Stimulated activated naive CD8-positive, alpha-beta T cell treated with anti-CD3 and anti-CD28 coated beads, Interleukin-15, Interleukin-2, amounts not matched to agents 100 ng/mL and 50 ng/mL, for 24 hours (primary cell): ENCODE data around the gene CDC25B.
"Not testable (repeated sequence)": the region's sequence is repeated elsewhere in the genome, so short reads cannot be mapped to it uniquely, and the experiment has no call there.

Experiments used
- H3K27ac Mint-ChIP-seq: one replicate; pipeline ENCODE4 v1.8.0; 2021; ENCODE audit warnings: mild to moderate bottlenecking, mixed read lengths
- H3K27me3 Mint-ChIP-seq: one replicate; pipeline ENCODE4 v1.8.0; 2021; ENCODE audit warnings: mixed read lengths
- H3K36me3 Mint-ChIP-seq: one replicate; pipeline ENCODE4 v1.8.0; 2021; ENCODE audit warnings: low read depth, mixed read lengths
- H3K4me1 Mint-ChIP-seq: one replicate; pipeline ENCODE4 v1.8.0; 2021; ENCODE audit warnings: low read depth, mixed read lengths
- H3K4me3 Mint-ChIP-seq: one replicate; pipeline ENCODE4 v1.8.0; 2021; ENCODE audit warnings: mild to moderate bottlenecking, mixed read lengths
- H3K9me3 Mint-ChIP-seq: one replicate; pipeline ENCODE4 v1.8.0; 2021; ENCODE audit warnings: mixed read lengths

CDC25B gene

DNA sequence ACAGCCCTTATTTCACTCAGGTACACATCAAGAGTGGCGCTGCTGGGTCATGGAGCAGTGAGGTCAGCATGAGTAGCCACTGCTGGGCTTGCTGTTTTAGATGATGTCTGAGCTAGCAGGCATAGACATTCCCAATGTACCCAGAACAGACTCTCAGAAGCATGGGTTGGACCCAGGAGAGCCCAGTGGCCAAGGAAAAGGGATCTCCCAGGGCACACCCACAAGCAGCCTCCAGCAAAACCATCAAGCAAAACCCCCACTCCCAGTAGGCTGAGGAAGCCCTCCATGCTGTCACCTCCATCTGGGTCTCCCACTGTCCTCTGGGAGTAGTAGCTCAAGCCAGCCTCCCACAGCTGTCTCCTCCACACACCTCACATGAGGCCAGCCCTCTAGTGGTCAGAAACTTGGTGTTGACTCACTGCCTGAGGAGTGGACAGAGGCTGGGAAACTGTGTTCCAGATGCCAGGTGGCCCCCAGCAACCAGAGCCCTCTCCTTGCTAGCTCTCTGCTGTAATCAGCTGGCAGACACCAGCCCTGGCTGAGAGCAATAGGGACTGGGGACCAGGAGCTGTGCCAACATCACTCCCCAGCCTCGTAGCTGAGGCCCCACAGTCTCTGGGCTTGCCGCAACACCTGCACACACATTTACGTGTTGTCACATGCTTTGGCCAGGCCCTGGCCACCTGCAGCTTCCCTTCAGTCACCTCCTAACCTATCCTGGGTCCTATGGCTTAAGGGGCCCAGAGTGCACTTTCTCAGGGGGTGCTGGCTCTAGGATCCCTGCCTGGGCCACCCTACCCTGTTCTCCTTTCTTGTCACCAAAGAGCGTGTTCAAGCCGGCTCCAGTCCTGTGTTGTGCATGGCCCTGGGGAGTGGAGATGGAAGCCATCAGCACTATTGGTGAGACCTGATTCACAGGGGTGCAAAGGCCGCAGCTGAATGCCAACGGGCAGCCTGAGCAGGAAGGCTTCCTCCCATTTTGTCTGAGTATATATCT is 22.3 kb downstream of the CDC25B start:
- Mint-ChIP-seq H3K4me3 (peak overlapping the region; percentile 35), H3K27ac (no peak overlapping the region), H3K36me3 (no peaks in the 10 kb centered on the region), H3K27me3 (no peaks in the 10 kb centered on the region), H3K4me1 (peaks cover 63% of the 10 kb centered on the region), H3K9me3 (no peaks in the 10 kb centered on the region)

- Mint-ChIP-seq H3K9me3 (no peaks in the 10 kb centered on the region), H3K27ac (peak overlapping the region; percentile 87), H3K4me3 (peak overlapping the region; percentile 96), H3K36me3 (no peaks in the 10 kb centered on the region), H3K27me3 (no peaks in the 10 kb centered on the region), H3K4me1 (peaks cover 56% of the 10 kb centered on the region)
These were observed 23.4 kb downstream of the CDC25B start for GRCh38 chr20:3819411-3820047.

DNA sequence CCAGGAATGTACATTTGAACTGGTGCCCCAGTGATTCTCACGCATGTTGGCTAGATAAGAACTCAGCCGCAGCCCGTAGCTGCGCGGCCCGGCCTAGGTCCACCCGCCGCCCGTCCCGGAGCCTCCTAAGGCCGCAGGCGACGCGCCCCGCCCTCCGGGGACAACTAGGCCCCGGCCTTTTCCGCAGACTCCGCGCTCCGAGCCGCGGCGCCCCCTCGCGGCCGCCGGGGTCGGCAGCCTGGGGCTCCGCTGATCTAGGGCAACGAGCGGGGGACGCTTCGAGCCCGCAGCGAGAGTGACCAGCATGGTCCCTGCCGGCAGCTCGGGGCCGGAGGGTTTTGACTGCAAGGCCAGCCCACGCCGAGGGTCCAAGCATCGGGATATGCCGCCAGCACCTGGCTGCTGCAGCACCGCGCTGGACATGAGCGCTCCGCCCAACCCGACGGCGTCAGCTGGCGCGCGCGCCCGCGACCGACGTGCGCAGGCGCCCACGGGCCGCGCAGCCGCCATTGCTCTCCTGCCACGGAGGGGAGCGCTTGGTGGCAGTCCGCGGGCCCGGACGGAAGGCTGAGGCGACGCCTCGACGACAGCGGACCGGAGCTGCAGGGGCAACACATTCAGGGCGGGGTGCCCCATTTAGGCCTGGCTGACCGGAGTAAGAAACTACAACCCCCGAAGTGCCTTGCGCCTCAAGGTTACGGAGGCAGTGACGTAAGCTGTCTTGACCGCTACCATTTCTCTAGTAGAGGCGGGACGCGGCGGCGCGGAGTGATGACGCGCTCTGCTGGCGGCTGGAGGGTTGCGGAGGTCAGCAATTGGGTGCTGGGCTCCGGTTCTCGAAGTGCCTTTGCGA is 24.2 kb downstream of the CDC25B start, which contains the start of gene AP5S1:
AP5S1 (plus strand) TSS at position 500 of the 853 bp plus-strand sequence. CDS start 1,571 bp downstream, outside the sequence.
- Mint-ChIP-seq H3K4me1 (peaks cover 50% of the 10 kb centered on the region), H3K27ac (peak within 1 kb of the TSS; percentile 93), H3K27me3 (no peaks in the 10 kb centered on the region), H3K9me3 (no peaks in the 10 kb centered on the region), H3K36me3 (no peaks in the 10 kb centered on the region), H3K4me3 (peak within 1 kb of the TSS; percentile 96)

- Mint-ChIP-seq H3K36me3 (no peaks in the 10 kb centered on the region), H3K9me3 (no peaks in the 10 kb centered on the region), H3K27me3 (no peaks in the 10 kb centered on the region), H3K4me1 (peaks cover 42% of the 10 kb centered on the region), H3K4me3 (peak overlapping the region; percentile 96), H3K27ac (peak overlapping the region; percentile 93)
These were observed 25.0 kb downstream of the CDC25B start for GRCh38 chr20:3820901-3821727.

- Mint-ChIP-seq H3K4me1 (peaks cover 38% of the 10 kb centered on the region), H3K4me3 (peak overlapping the region; percentile 96), H3K27me3 (no peaks in the 10 kb centered on the region), H3K27ac (peak overlapping the region; percentile 93), H3K36me3 (peaks cover 2% of the 10 kb centered on the region), H3K9me3 (no peaks in the 10 kb centered on the region)
These were observed 25.9 kb downstream of the CDC25B start for GRCh38 chr20:3821996-3822395.

GRCh38 chr20:3823881-3824280 is 27.8 kb downstream of the CDC25B start:
- H3K27ac Mint-ChIP-seq, result no peak overlapping the region
- H3K4me1 Mint-ChIP-seq, result peaks cover 28% of the 10 kb centered on the region
- no peak overlapping the region for H3K4me3 Mint-ChIP-seq
- no peaks in the 10 kb centered on the region for H3K27me3 Mint-ChIP-seq
- no peaks in the 10 kb centered on the region for H3K9me3 Mint-ChIP-seq
- peaks cover 4% of the 10 kb centered on the region for H3K36me3 Mint-ChIP-seq

GRCh38 chr20:3825526-3825925 is 29.4 kb downstream of the CDC25B start:
- peaks cover 6% of the 10 kb centered on the region for H3K36me3 Mint-ChIP-seq
- no peaks in the 10 kb centered on the region for H3K9me3 Mint-ChIP-seq
- H3K27me3 Mint-ChIP-seq, result no peaks in the 10 kb centered on the region
- no peak overlapping the region for H3K4me3 Mint-ChIP-seq
- H3K27ac Mint-ChIP-seq, result no peak overlapping the region
- H3K4me1 Mint-ChIP-seq, result peaks cover 16% of the 10 kb centered on the region

GRCh38 chr20:3826420-3826819 is 30.3 kb downstream of the CDC25B start:
- no peak overlapping the region for H3K4me3 Mint-ChIP-seq
- peaks cover 7% of the 10 kb centered on the region for H3K36me3 Mint-ChIP-seq
- no peaks in the 10 kb centered on the region for H3K9me3 Mint-ChIP-seq
- no peak overlapping the region for H3K27ac Mint-ChIP-seq
- H3K27me3 Mint-ChIP-seq, result no peaks in the 10 kb centered on the region
- H3K4me1 Mint-ChIP-seq, result peaks cover 10% of the 10 kb centered on the region

GRCh38 chr20:3828798-3829197 is 32.7 kb downstream of the CDC25B start:
- Mint-ChIP-seq H3K27ac (no peak overlapping the region), H3K4me1 (peaks cover 3% of the 10 kb centered on the region), H3K4me3 (no peak overlapping the region), H3K9me3 (no peaks in the 10 kb centered on the region), H3K36me3 (peaks cover 7% of the 10 kb centered on the region), H3K27me3 (no peaks in the 10 kb centered on the region)

- H3K4me1 Mint-ChIP-seq, H3K4me3 Mint-ChIP-seq, H3K27ac Mint-ChIP-seq, H3K9me3 Mint-ChIP-seq, H3K36me3 Mint-ChIP-seq, H3K27me3 Mint-ChIP-seq: not testable (repeated sequence)
These were observed 33.8 kb downstream of the CDC25B start for GRCh38 chr20:3829891-3830290.

DNA sequence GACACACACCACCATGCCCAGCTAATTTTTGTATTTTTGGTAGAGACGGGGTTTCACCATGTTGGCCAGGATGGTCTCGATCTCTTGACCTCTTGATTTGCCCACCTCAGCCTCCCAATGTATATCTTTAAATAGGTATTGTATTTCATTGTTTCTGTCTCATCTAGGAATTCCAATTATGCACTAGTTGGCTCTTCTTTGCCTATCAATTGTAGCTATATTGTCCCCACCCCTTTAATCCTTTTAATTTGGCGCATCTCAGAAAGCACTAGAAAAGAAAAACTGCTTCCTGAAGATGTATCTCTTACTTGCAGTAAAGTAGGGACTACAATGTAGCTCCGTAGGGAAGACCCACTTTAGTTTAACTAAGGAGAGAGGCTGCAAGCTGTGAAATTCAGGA is 40.0 kb downstream of the CDC25B start:
- Mint-ChIP-seq H3K4me3 (no peak overlapping the region), H3K27me3 (no peaks in the 10 kb centered on the region), H3K36me3 (no peaks in the 10 kb centered on the region)

GRCh38 chr20:3839328-3839727 is 43.2 kb downstream of the CDC25B start:
- H3K36me3 Mint-ChIP-seq, result no peaks in the 10 kb centered on the region
- no peak overlapping the region for H3K4me3 Mint-ChIP-seq
- no peak overlapping the region for H3K27ac Mint-ChIP-seq
- no peaks in the 10 kb centered on the region for H3K9me3 Mint-ChIP-seq
- no peaks in the 10 kb centered on the region for H3K27me3 Mint-ChIP-seq
- no peaks in the 10 kb centered on the region for H3K4me1 Mint-ChIP-seq

More for the DNA sequence above, 40.0 kb downstream of the CDC25B start:
- Mint-ChIP-seq H3K9me3 (no peaks in the 10 kb centered on the region), H3K4me1 (no peaks in the 10 kb centered on the region), H3K27ac (no peak overlapping the region)

DNA sequence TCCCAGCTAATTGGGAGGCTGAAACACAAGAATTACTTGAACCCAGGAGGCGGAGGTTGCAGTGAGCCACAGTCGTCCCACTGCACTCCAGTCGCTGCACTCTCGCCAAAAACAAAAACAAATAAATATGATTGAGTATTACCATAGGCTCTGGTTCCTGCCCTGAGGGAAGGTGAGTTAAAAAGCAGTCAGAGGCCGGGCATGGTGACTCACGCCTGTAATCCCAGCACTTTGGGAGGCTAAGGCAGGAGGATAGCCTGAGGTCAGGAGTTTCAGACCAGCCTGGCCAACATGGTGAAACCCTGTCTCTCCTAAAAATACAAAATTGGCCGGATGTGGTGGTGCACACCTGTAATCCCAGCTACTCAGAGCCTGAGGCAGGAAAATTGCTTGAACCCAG is 44.1 kb downstream of the CDC25B start:
- not testable (repeated sequence) for H3K4me3 Mint-ChIP-seq, H3K36me3 Mint-ChIP-seq, H3K4me1 Mint-ChIP-seq, H3K27ac Mint-ChIP-seq, H3K27me3 Mint-ChIP-seq, H3K9me3 Mint-ChIP-seq

GRCh38 chr20:3842348-3842930 is 46.3 kb downstream of the CDC25B start:
- Mint-ChIP-seq H3K9me3 (no peaks in the 10 kb centered on the region), H3K27ac (no peak overlapping the region), H3K36me3 (no peaks in the 10 kb centered on the region)

More at GRCh38 chr20:3842348-3842930, 46.3 kb downstream of the CDC25B start:
- no peaks in the 10 kb centered on the region for H3K27me3 Mint-ChIP-seq
- H3K4me3 Mint-ChIP-seq, result no peak overlapping the region
- peaks cover 11% of the 10 kb centered on the region for H3K4me1 Mint-ChIP-seq
